Astrocyte (in vitro differentiated cells and primary cell): ENCODE measurements around the gene RAB27B. TPM values are rescaled to one million over a fixed set of nuclear protein-coding genes. Genes with fewer than 3 reads are reported as not detected.
"Not testable (repeated sequence)": the region's sequence is repeated elsewhere in the genome, so short reads cannot be mapped to it uniquely, and the experiment has no call there.

Experiments used
- DNase-seq: peaks from one replicate; pipeline ENCODE4 v3.0.0-alpha.2; 2010; ENCODE audit warnings: low read depth
- FAIRE-seq: peaks from 2 replicates; lab custom pipeline; 2011; peaks lifted over from hg19 to GRCh38; lab: Jason Lieb, UNC
- H2AFZ ChIP-seq: 2 replicates; pipeline ENCODE4 v1.6.0; 2012; ENCODE audit warnings: low read depth, low read length, inconsistent platforms
- H3K27ac ChIP-seq: 2 replicates; pipeline ENCODE4 v1.5.1; 2011; ENCODE audit warnings: low read depth, low read length, inconsistent platforms
- H3K27me3 ChIP-seq: 2 replicates; pipeline ENCODE4 v1.6.0; 2011; ENCODE audit warnings: low read length, inconsistent platforms; ENCODE audit not compliant: insufficient read depth
- H3K36me3 ChIP-seq: 2 replicates; pipeline ENCODE4 v1.5.1; 2011; ENCODE audit warnings: low read length, inconsistent platforms; ENCODE audit not compliant: insufficient read depth
- H3K4me1 ChIP-seq: 2 replicates; pipeline ENCODE4 v1.5.1; 2011; ENCODE audit warnings: low read length, inconsistent platforms; ENCODE audit not compliant: insufficient read depth
- H3K4me2 ChIP-seq: 2 replicates; pipeline ENCODE4 v1.6.0; 2012; ENCODE audit warnings: low read length, inconsistent platforms
- H3K4me3 ChIP-seq: 2 replicates; pipeline ENCODE4 v1.5.1; 2011; ENCODE audit warnings: low read depth, mild to moderate bottlenecking, low read length, inconsistent platforms; ENCODE audit not compliant: insufficient read depth
- H3K79me2 ChIP-seq: 2 replicates; pipeline ENCODE4 v1.6.0; 2012; ENCODE audit warnings: mild to moderate bottlenecking, low read length, inconsistent platforms; ENCODE audit not compliant: insufficient read depth
- H3K9ac ChIP-seq: 2 replicates; pipeline ENCODE4 v1.6.0; 2012; ENCODE audit warnings: mild to moderate bottlenecking, low read length, inconsistent platforms
- H3K9me3 ChIP-seq: 2 replicates; pipeline ENCODE4 v1.5.1; 2012; ENCODE audit warnings: low read depth, mild to moderate bottlenecking, low read length, inconsistent platforms; ENCODE audit not compliant: insufficient read depth
- H4K20me1 ChIP-seq: 2 replicates; pipeline ENCODE4 v1.6.0; 2012; ENCODE audit warnings: low read length, inconsistent platforms; ENCODE audit not compliant: insufficient read depth
- H3K27ac Mint-ChIP-seq: one replicate; pipeline ENCODE4 v1.8.0; 2021; ENCODE audit warnings: mild to moderate bottlenecking, mixed read lengths; ENCODE audit not compliant: unreplicated experiment
- H3K27me3 Mint-ChIP-seq: one replicate; pipeline ENCODE4 v1.8.0; 2021; ENCODE audit warnings: low read depth, mixed read lengths; ENCODE audit not compliant: unreplicated experiment
- H3K36me3 Mint-ChIP-seq: one replicate; pipeline ENCODE4 v1.8.0; 2021; ENCODE audit warnings: low read depth, mixed read lengths; ENCODE audit not compliant: unreplicated experiment
- H3K4me1 Mint-ChIP-seq: one replicate; pipeline ENCODE4 v1.8.0; 2021; ENCODE audit warnings: low read depth, mixed read lengths; ENCODE audit not compliant: unreplicated experiment
- H3K4me3 Mint-ChIP-seq: one replicate; pipeline ENCODE4 v1.8.0; 2021; ENCODE audit warnings: mild to moderate bottlenecking, moderate library complexity, mixed read lengths; ENCODE audit not compliant: unreplicated experiment
- H3K9me3 Mint-ChIP-seq: one replicate; pipeline ENCODE4 v1.8.0; 2021; ENCODE audit warnings: mild to moderate bottlenecking, mixed read lengths; ENCODE audit not compliant: unreplicated experiment
- CTCF ChIP-seq: IDR thresholded peaks from 2 replicates; pipeline ENCODE4 v1.5.1; 2011; ENCODE audit warnings: low read depth, mild to moderate bottlenecking, inconsistent platforms, low read length, moderate library complexity; ENCODE audit not compliant: insufficient read depth
- EZH2 ChIP-seq: IDR thresholded peaks from 2 replicates; pipeline ENCODE4 v1.6.1; 2012; ENCODE audit warnings: mild to moderate bottlenecking, low read length, inconsistent platforms; ENCODE audit not compliant: insufficient read depth
- total RNA-seq: library from RNA; stranded (reverse); gene quantifications from 2 replicates; pipeline ENCODE4 v1.2.1, GENCODE V29; 2021

Gene RAB27B
- total RNA-seq, 1 donor from 2014 or later, result 0.91 TPM

- no peaks in the 10 kb centered on the region for H3K79me2 ChIP-seq
- H2AFZ ChIP-seq, result no peak overlapping the region
- H3K9ac ChIP-seq, result no peak overlapping the region
- no peaks in the 10 kb centered on the region for H3K9me3 ChIP-seq
- H3K4me3 ChIP-seq, result no peak overlapping the region
- H3K4me1 ChIP-seq, result no peaks in the 10 kb centered on the region
- Mint-ChIP-seq H3K4me1 (no peaks in the 10 kb centered on the region), H3K9me3 (no peaks in the 10 kb centered on the region), H3K27ac (no peak overlapping the region), H3K27me3 (no peaks in the 10 kb centered on the region), H3K36me3 (no peaks in the 10 kb centered on the region), H3K4me3 (no peak overlapping the region)
- no peak overlapping the region for H3K4me2 ChIP-seq
- no peaks in the 10 kb centered on the region for H3K36me3 ChIP-seq
- H3K27ac ChIP-seq, result no peak overlapping the region
- no peak for FAIRE-seq
- H3K27me3 ChIP-seq, result no peaks in the 10 kb centered on the region
- DNase-seq, result no peak
- H4K20me1 ChIP-seq, result no peaks in the 10 kb centered on the region
- TF ChIP-seq CTCF (no peak), EZH2 (no peak)
Observed at GRCh38 chr18:54849683-54850082, 21.4 kb downstream of the RAB27B start.

GRCh38 chr18:54850598-54850997 is 22.3 kb downstream of the RAB27B start:
- H3K4me1 ChIP-seq, result no peaks in the 10 kb centered on the region
- TF ChIP-seq EZH2, result no peak
- no peak for TF ChIP-seq CTCF
- Mint-ChIP-seq H3K27ac (no peak overlapping the region), H3K4me1 (no peaks in the 10 kb centered on the region), H3K27me3 (no peaks in the 10 kb centered on the region), H3K36me3 (no peaks in the 10 kb centered on the region), H3K4me3 (no peak overlapping the region), H3K9me3 (no peaks in the 10 kb centered on the region)
- H2AFZ ChIP-seq, result no peak overlapping the region
- no peaks in the 10 kb centered on the region for H4K20me1 ChIP-seq
- H3K4me2 ChIP-seq, result no peak overlapping the region
- no peak overlapping the region for H3K27ac ChIP-seq
- no peaks in the 10 kb centered on the region for H3K36me3 ChIP-seq
- no peaks in the 10 kb centered on the region for H3K9me3 ChIP-seq
- H3K4me3 ChIP-seq, result no peak overlapping the region
- DNase-seq (no peak), FAIRE-seq (no peak)
- no peaks in the 10 kb centered on the region for H3K79me2 ChIP-seq
- no peaks in the 10 kb centered on the region for H3K27me3 ChIP-seq
- H3K9ac ChIP-seq, result no peak overlapping the region

GRCh38 chr18:54852780-54853675 is 24.8 kb downstream of the RAB27B start:
- H3K27me3 Mint-ChIP-seq, result no peaks in the 10 kb centered on the region
- DNase-seq, result no peak
- Histone ChIP-seq H3K79me2 (no peaks in the 10 kb centered on the region), H3K4me1 (no peaks in the 10 kb centered on the region), H3K4me3 (no peak overlapping the region), H3K4me2 (no peak overlapping the region), H3K36me3 (no peaks in the 10 kb centered on the region), H4K20me1 (no peaks in the 10 kb centered on the region), H3K27me3 (no peaks in the 10 kb centered on the region), H3K27ac (no peak overlapping the region), H3K9me3 (no peaks in the 10 kb centered on the region), H3K9ac (no peak overlapping the region), H2AFZ (no peak overlapping the region)
- H3K4me1 Mint-ChIP-seq, result no peaks in the 10 kb centered on the region
- H3K9me3 Mint-ChIP-seq, result peaks cover 2% of the 10 kb centered on the region
- H3K36me3 Mint-ChIP-seq, result no peaks in the 10 kb centered on the region
- H3K4me3 Mint-ChIP-seq, result no peak overlapping the region
- TF ChIP-seq CTCF (no peak), EZH2 (no peak)
- FAIRE-seq, result no peak
- H3K27ac Mint-ChIP-seq, result no peak overlapping the region

- not testable (repeated sequence) for H3K9me3 ChIP-seq, H3K27me3 Mint-ChIP-seq, H3K4me2 ChIP-seq, H3K27ac Mint-ChIP-seq, H3K27ac ChIP-seq, H3K9ac ChIP-seq, H2AFZ ChIP-seq, H3K36me3 Mint-ChIP-seq, H3K4me1 Mint-ChIP-seq, H3K79me2 ChIP-seq, FAIRE-seq, H3K9me3 Mint-ChIP-seq, H4K20me1 ChIP-seq, DNase-seq, H3K27me3 ChIP-seq, H3K36me3 ChIP-seq, H3K4me3 ChIP-seq, H3K4me1 ChIP-seq, H3K4me3 Mint-ChIP-seq
Observed at GRCh38 chr18:54855050-54855449, 26.8 kb downstream of the RAB27B start.
